WTC11 (cell line): ENCODE results near the gene RAET1G. TPM values are rescaled to one million over a fixed set of nuclear protein-coding genes. Genes with fewer than 3 reads are reported as not detected.

Experiments used
- ATAC-seq: fragments of 200-7000 bp; cut with Tn5 transposase; 2 replicates; pipeline ENCODE4 v1.10.0; 2021; ENCODE audit warnings: mild to moderate bottlenecking, moderate library complexity
- CTCF ChIA-PET: fragments of 300-600 bp; sonication (Branson Sonifier 250); formaldehyde crosslinking; loops from one replicate; lab custom pipeline; 2021; ENCODE audit warnings: antibody characterized with exemption; lab: Charles Lee
- POLR2A ChIA-PET: fragments of 350-600 bp; sonication (Branson Sonifier 250); formaldehyde crosslinking; loops from one replicate; lab custom pipeline; 2021; ENCODE audit warnings: antibody characterized with exemption; lab: Charles Lee
- DNase-seq: peaks from one replicate; pipeline ENCODE4 v3.0.0; 2021; ENCODE audit warnings: low spot score
- H3K27ac Mint-ChIP-seq: 2 replicates; pipeline ENCODE4 v1.8.0; 2021; ENCODE audit warnings: mixed read lengths
- H3K27me3 Mint-ChIP-seq: 2 replicates; pipeline ENCODE4 v1.8.0; 2021; ENCODE audit warnings: low read depth, mild to moderate bottlenecking, moderate library complexity, mixed read lengths
- H3K36me3 Mint-ChIP-seq: 2 replicates; pipeline ENCODE4 v1.8.0; 2021; ENCODE audit warnings: mixed read lengths
- H3K4me1 Mint-ChIP-seq: 2 replicates; pipeline ENCODE4 v1.8.0; 2022; ENCODE audit warnings: mixed read lengths
- H3K4me3 Mint-ChIP-seq: 2 replicates; pipeline ENCODE4 v1.8.0; 2021; ENCODE audit warnings: mild to moderate bottlenecking, moderate library complexity, mixed read lengths
- H3K9me3 Mint-ChIP-seq: 2 replicates; pipeline ENCODE4 v1.8.0; 2021; ENCODE audit warnings: mixed read lengths
- ARID4B ChIP-seq: sonication (generic); formaldehyde crosslinking; IDR thresholded peaks from 2 replicates; pipeline ENCODE4 v1.8.0; 2023; ENCODE audit warnings: missing genetic modification reagents, mild to moderate bottlenecking, borderline replicate concordance
- CTCF ChIP-seq: fragments of 200-600 bp; IDR thresholded peaks from 2 replicates; pipeline ENCODE4 v1.8.0; 2022; ENCODE audit warnings: antibody characterized with exemption
- E2F4 ChIP-seq: sonication (generic); formaldehyde crosslinking; IDR thresholded peaks from 2 replicates; pipeline ENCODE4 v1.8.1; 2022; ENCODE audit warnings: low read depth, mild to moderate bottlenecking, moderate library complexity, missing genetic modification reagents, borderline replicate concordance
- ETV6 ChIP-seq: sonication (generic); formaldehyde crosslinking; IDR thresholded peaks from 2 replicates; pipeline ENCODE4 v1.8.1; 2022; ENCODE audit warnings: mild to moderate bottlenecking, missing genetic modification reagents
- FOXJ3 ChIP-seq: sonication (generic); formaldehyde crosslinking; IDR thresholded peaks from 2 replicates; pipeline ENCODE4 v1.9.0; 2021; ENCODE audit warnings: missing genetic modification reagents, mild to moderate bottlenecking, borderline replicate concordance
- GRHL2 ChIP-seq: fragments of 250-450 bp; sonication (Bioruptor Pico); IDR thresholded peaks from 2 replicates; pipeline ENCODE4 v1.8.0; 2022; ENCODE audit warnings: mild to moderate bottlenecking, moderate library complexity; ENCODE audit not compliant: insufficient replicate concordance, severe bottlenecking
- GTF2I ChIP-seq: fragments of 250-450 bp; sonication (Bioruptor Pico); conservative IDR thresholded peaks from 2 replicates; pipeline ENCODE4 v1.4.0; 2021; ENCODE audit warnings: mild to moderate bottlenecking
- JAZF1 ChIP-seq: fragments of 250-450 bp; sonication (Bioruptor Pico); IDR thresholded peaks from 2 replicates; pipeline ENCODE4 v1.9.0; 2021; ENCODE audit warnings: moderate library complexity, mild to moderate bottlenecking, inconsistent platforms
- MXD4 ChIP-seq: fragments of 250-450 bp; sonication (Bioruptor Pico); IDR thresholded peaks from 2 replicates; pipeline ENCODE4 v1.8.0; 2021; ENCODE audit warnings: mild to moderate bottlenecking, moderate library complexity, borderline replicate concordance
- NFATC4 ChIP-seq: fragments of 250-450 bp; sonication (Bioruptor Pico); IDR thresholded peaks from 2 replicates; pipeline ENCODE4 v1.9.0; 2021; ENCODE audit warnings: mild to moderate bottlenecking
- NR3C1 ChIP-seq: sonication (generic); formaldehyde crosslinking; conservative IDR thresholded peaks from 2 replicates; pipeline ENCODE4 v1.8.1; 2023; ENCODE audit warnings: low read depth, mild to moderate bottlenecking, missing genetic modification reagents
- OVOL2 ChIP-seq: fragments of 250-450 bp; sonication (Bioruptor Pico); IDR thresholded peaks from 2 replicates; pipeline ENCODE4 v1.9.0; 2021; ENCODE audit warnings: mild to moderate bottlenecking, borderline replicate concordance
- PREB ChIP-seq: sonication (generic); formaldehyde crosslinking; IDR thresholded peaks from 2 replicates; pipeline ENCODE4 v1.8.1; 2022; ENCODE audit warnings: mild to moderate bottlenecking, missing genetic modification reagents, moderate library complexity, borderline replicate concordance
- PRRX2 ChIP-seq: fragments of 250-450 bp; sonication (Bioruptor Pico); IDR thresholded peaks from 2 replicates; pipeline ENCODE4 v1.8.0; 2021; ENCODE audit warnings: mild to moderate bottlenecking
- RORB ChIP-seq: fragments of 250-450 bp; sonication (Bioruptor Pico); IDR thresholded peaks from 2 replicates; pipeline ENCODE4 v1.9.0; 2021; ENCODE audit warnings: mild to moderate bottlenecking
- SMAD4 ChIP-seq: sonication (generic); formaldehyde crosslinking; IDR thresholded peaks from 2 replicates; pipeline ENCODE4 v1.8.0; 2022; ENCODE audit warnings: mild to moderate bottlenecking, missing genetic modification reagents
- SOX15 ChIP-seq: fragments of 250-450 bp; sonication (Bioruptor Pico); IDR thresholded peaks from 2 replicates; pipeline ENCODE4 v1.9.0; 2021; ENCODE audit warnings: mild to moderate bottlenecking
- TCF7 ChIP-seq: sonication (generic); formaldehyde crosslinking; IDR thresholded peaks from 2 replicates; pipeline ENCODE4 v1.8.0; 2022; ENCODE audit warnings: mild to moderate bottlenecking, low read depth, missing genetic modification reagents, moderate library complexity
- ZNF219 ChIP-seq: sonication (generic); formaldehyde crosslinking; IDR thresholded peaks from 2 replicates; pipeline ENCODE4 v1.8.0; 2023; ENCODE audit warnings: missing genetic modification reagents, mild to moderate bottlenecking, borderline replicate concordance
- ZNF423 ChIP-seq: fragments of 250-450 bp; sonication (Bioruptor Pico); IDR thresholded peaks from 2 replicates; pipeline ENCODE4 v2.1.2; 2022; ENCODE audit warnings: mild to moderate bottlenecking, moderate library complexity
- ZNF425 ChIP-seq: fragments of 250-450 bp; sonication (Bioruptor Pico); conservative IDR thresholded peaks from 2 replicates; pipeline ENCODE4 v1.9.0; 2021; ENCODE audit warnings: mild to moderate bottlenecking
- ZNF671 ChIP-seq: fragments of 250-450 bp; sonication (Bioruptor Pico); IDR thresholded peaks from 2 replicates; pipeline ENCODE4 v1.8.0; 2021; ENCODE audit warnings: mild to moderate bottlenecking
- total RNA-seq: library from RNA; stranded (reverse); gene quantifications from 3 replicates; pipeline ENCODE4 v1.2.3, GENCODE V29; 2021

RAET1G gene
- total RNA-seq, 1 experiment from 2014 or later, result not detected

GRCh38 chr6:149888093-149888492 is 34.8 kb downstream of the RAET1G start:
- Mint-ChIP-seq H3K27me3 (peaks cover 26% of the 10 kb centered on the region), H3K4me1 (0 out of 2 replicates have a peak, but pooled peaks cover 5% of the 10 kb centered on the region), H3K27ac (no peak overlapping the region), H3K9me3 (no peaks in the 10 kb centered on the region), H3K36me3 (no peaks in the 10 kb centered on the region), H3K4me3 (no peak overlapping the region)
- ATAC-seq (no peak), DNase-seq (no peak)
- TF ChIP-seq CTCF (no peak), E2F4 (CRISPR knock-in tag) (no peak), SMAD4 (CRISPR knock-in tag) (no peak), JAZF1 (CRISPR knock-in tag) (no peak), RORB (CRISPR knock-in tag) (no peak), OVOL2 (CRISPR knock-in tag) (no peak), ETV6 (CRISPR knock-in tag) (no peak), ARID4B (no peak)
- ChIA-PET POLR2A (no interaction called here), CTCF (no interaction called here)

- H3K4me1 Mint-ChIP-seq, result 0 out of 2 replicates have a peak, but pooled peaks cover 5% of the 10 kb centered on the region
- H3K36me3 Mint-ChIP-seq, result no peaks in the 10 kb centered on the region
- peaks cover 20% of the 10 kb centered on the region for H3K27me3 Mint-ChIP-seq
- ATAC-seq (no peak), DNase-seq (no peak)
- H3K4me3 Mint-ChIP-seq, result no peak overlapping the region
- ChIA-PET CTCF (no interaction called here), POLR2A (no interaction called here)
- no peaks in the 10 kb centered on the region for H3K9me3 Mint-ChIP-seq
- H3K27ac Mint-ChIP-seq, result no peak overlapping the region
- TF ChIP-seq ZNF219 (CRISPR knock-in tag) (no peak), ZNF423 (CRISPR knock-in tag) (no peak), ZNF671 (CRISPR knock-in tag) (no peak), SOX15 (CRISPR knock-in tag) (no peak), GRHL2 (CRISPR knock-in tag) (no peak), ZNF425 (CRISPR knock-in tag) (no peak), NFATC4 (CRISPR knock-in tag) (no peak), GTF2I (no peak), NR3C1 (CRISPR knock-in tag) (no peak), ETV6 (CRISPR knock-in tag) (no peak), PRRX2 (no peak), MXD4 (CRISPR knock-in tag) (no peak), FOXJ3 (CRISPR knock-in tag) (no peak), SMAD4 (CRISPR knock-in tag) (no peak), TCF7 (CRISPR knock-in tag) (no peak), CTCF (no peak), E2F4 (CRISPR knock-in tag) (no peak), PREB (CRISPR knock-in tag) (no peak)
These were observed 35.6 kb downstream of the RAET1G start for GRCh38 chr6:149887343-149887742.
